Stimulated activated CD8-positive, alpha-beta memory T cell treated with anti-CD3 and anti-CD28 coated beads, Interleukin-7, amount 100 ng/mL, for 48 hours (primary cell): ENCODE measurements around the gene ST8SIA4.

Experiments used
- DNase-seq, 2 donors: peaks; one replicate each; pipeline ENCODE4 v3.0.0-alpha.2; 2020; ENCODE audit warnings: low read depth in 1 of 2; ENCODE audit errors: extremely low read depth in 1 of 2

ST8SIA4 gene

GRCh38 chr5:100832252-100833230 is 70.5 kb downstream of the ST8SIA4 start:
- no peak for DNase-seq

GRCh38 chr5:100828898-100829356 is 74.2 kb downstream of the ST8SIA4 start:
- no peak for DNase-seq

- no peak for DNase-seq
Measured at GRCh38 chr5:100828071-100828897, 74.8 kb downstream of the ST8SIA4 start.

DNA sequence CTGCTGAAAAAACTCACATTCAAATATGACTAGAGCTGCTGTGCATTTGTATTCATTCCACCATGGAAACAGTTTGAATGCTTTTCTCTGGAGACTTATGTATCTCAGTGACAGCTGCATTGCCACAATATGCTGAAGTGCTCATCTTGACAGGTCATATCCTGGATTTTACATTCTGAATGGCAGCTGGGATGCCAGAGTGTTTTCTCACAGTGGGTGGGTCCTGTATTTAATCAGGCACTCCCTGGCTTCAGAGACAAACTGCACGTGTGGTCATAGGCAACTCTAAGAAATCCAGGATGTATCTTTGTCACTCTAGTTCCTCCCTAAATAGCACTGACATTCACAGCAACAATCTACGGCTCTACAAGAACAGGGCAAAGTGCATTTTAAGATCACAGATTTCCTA is 75.6 kb downstream of the ST8SIA4 start:
- no peak for DNase-seq

- no peak for DNase-seq
Measured at GRCh38 chr5:100826133-100826532, 76.9 kb downstream of the ST8SIA4 start.

DNA sequence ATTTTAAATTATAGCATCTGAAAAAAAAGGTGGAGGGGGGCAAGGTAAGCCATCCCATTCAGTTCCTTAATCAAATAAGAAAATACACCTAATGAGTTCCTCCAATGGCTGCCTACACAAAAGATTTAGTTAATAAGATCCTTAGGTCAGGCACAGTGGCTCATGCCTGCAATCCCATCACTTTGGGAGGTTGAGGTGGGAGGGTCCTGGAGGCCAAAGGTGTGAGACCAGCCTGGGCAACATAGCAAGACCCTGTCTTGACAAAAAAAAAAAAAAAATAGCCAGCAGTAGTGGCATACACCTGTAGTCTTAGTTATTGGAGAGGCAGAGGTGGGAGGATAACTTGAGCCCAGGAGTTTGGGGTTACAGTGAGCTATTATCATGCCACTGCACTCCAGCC is 78.4 kb downstream of the ST8SIA4 start:
- DNase-seq = no peak

DNA sequence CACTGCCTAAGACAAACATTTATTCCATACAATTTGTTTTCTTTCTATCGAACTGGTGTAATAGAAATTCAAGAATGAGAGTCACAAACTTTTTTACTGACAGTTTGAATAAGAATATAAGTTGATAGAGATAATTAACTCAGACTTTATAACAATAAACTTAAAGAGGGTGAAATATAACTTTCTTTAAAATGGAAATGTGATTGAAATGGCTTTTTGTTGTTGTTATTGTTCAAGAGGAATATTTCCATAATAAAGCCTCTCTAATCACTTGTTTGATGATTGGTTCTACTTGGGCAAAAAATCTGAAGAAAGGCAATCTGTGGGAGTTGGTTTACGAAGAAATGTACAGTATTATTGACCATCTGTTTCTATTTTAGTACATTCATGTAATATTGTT is 79.3 kb downstream of the ST8SIA4 start:
- no peak for DNase-seq

DNA sequence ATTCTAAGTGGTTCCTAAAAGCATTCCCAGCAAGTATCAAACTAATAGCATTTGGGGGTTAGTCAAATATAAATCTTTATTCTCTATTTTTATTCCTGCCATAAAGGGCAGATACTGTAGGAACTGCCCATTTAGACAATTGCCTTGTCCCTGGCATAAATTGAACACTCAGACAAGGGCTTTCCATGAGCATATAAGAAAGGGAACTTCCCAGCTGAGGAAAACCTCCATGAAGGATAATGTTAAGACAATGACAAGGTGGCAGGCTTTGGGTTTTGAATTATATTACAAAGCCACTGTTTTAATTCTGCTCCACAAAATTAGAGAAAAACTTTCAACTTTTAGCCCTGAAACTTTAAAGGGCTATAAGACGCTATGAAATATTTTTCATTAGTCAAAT is 81.3 kb downstream of the ST8SIA4 start:
- no peak for DNase-seq

DNA sequence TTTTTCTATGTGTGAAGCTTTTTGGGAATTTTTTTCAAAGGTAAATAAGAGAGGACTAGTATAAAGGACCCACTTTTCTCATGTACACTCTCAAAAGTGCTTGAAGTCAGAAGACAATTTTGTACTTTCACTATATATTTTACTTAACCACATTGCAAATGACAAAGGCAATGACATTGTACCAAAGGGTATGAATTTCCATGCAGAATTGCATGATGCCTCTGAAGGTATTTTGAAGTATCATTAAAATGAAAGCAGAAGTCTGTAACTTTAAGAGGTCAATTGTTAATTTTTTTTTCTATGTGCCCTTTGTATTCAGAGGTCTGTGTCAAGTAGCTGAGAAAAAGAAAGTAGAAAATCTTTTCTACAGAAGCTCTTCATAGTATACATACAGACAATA is 84.7 kb downstream of the ST8SIA4 start:
- DNase-seq = no peak

DNA sequence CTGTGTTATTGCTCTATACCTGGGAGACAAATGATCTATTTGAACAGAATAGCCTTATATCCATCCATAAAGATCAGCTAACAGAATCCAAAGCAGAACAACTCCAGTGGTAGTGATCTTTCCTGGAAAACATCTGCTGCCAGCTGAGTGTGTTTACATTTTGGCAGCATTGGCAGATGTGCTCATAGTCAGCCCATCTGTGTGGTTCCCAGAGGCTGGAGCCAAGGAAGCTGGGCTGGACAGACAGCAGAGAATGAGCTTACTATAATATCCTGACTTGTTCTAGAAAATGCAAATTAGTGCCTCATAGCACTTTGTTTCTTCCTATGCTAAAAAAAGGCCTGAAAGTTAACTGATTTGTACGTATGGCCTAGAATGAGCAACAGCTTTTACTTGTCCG is 99.7 kb downstream of the ST8SIA4 start:
- DNase-seq = no peak

DNA sequence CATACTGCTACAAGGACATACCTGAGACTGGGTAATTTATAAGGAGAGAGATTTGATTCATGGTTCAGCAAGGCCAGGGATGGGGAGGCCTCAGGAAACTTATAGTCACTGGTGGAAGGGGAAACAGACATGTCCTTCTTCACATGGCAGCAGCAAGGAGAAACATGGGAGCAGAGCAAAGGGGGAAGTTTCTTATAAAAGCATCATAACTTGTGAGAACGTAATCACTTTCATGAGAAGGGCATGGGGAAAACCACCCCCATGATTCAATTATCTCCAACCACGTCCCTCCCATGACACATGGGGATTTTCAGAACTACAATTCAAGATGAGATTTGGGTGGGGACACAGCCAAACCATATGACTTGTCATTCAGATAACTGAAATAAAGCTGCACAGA is 100.9 kb downstream of the ST8SIA4 start:
- DNase-seq = no peak

GRCh38 chr5:100800562-100800961 is 102.5 kb downstream of the ST8SIA4 start:
- no peak for DNase-seq

DNA sequence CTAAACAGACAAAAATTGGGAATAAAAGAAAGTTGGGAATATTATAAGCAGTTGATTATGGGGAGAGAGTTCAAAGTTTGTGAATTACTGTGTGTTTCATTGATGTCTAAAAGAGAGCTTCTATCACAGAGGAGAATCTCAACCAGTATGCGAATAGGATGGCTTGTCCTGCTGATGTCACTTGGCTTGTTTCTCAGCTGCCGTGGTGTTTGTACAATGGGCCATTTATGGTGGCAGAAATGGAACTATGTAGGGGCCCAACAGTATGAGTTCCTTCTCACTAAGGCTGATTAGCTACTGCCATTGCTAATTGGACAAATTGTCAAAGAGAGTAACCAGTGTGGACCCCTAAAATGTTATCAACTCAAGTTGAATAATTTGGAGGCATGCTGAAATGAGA is 103.9 kb downstream of the ST8SIA4 start:
- no peak for DNase-seq

- no peak for DNase-seq
Measured at GRCh38 chr5:100797861-100798260, 105.2 kb downstream of the ST8SIA4 start.

DNA sequence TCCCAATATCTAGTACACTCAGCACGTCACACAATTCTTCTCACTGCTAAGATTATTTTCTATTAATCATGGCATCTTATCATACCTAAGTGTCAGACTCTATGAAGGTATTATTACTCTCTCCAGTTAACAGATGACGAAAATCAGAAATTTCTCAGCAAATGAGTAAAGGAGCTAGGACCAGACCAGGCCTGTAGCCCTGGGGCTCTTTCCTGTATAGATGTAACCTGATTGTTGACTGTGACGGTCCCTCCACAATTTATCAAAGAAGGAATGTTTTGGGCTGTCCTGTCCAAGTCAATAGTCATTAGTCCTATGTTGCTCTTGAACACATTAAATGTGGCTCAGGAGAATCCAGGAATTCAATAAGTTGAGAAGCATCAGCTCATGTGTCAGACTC is 106.2 kb downstream of the ST8SIA4 start:
- no peak for DNase-seq

- no peak for DNase-seq
Measured at GRCh38 chr5:100794844-100795243, 108.2 kb downstream of the ST8SIA4 start.

GRCh38 chr5:100794218-100794617 is 108.9 kb downstream of the ST8SIA4 start:
- DNase-seq = no peak

DNA sequence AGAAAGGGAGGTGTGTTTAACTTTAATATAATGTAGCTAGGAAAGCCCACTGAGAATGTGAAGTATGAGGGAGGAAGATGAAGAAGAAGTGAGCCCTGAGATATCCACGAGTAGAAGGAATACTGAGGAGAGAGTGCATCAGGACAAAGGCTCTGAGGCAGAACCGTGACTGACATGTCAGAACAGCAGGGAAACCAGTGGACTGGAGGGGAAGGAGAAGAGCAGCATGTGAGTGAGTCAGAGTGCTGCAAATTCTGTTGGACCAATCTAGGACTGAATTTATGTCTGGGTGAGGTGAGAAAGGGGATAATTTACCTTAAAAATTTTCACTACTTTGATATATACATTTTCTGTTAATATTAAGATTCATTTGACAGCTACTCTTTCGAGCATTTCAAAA is 110.3 kb downstream of the ST8SIA4 start:
- no peak for DNase-seq

DNA sequence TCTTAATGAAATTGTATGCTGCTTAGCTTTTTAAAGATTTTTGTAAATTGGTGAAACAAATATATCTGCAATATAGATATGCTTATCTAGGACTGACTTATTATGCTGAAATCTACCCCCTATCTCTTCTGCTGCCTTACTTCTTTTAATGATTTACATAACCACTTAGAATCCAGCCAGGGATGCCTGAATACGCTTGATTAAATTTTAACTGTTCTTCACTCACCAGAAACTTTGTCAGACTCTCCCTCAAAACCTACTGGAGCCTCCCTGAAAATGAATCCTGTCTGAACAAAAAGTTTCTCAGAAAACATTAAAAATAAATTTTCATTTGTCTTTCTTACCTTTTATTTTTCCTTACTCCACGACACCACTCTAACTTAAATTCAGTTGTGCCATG is 111.7 kb downstream of the ST8SIA4 start:
- no peak for DNase-seq

DNA sequence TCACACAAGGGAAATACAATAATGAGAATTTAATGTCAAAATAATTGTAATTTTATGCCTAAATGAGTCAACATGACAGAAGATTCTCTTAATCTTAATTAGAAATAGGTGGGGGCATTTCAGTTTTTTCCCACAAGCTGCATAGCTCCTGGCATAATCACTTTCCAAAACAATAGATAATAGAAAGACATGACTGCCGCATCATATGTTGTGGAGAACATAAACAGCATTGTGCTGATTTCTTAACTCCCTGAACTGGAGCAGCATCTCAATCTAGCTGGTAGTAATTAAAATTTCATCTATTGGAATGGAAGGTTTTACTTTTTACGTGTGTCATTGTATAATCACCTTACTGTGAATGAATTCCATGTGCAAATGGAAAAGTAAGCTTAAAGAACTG is 112.1 kb downstream of the ST8SIA4 start:
- no peak for DNase-seq

DNA sequence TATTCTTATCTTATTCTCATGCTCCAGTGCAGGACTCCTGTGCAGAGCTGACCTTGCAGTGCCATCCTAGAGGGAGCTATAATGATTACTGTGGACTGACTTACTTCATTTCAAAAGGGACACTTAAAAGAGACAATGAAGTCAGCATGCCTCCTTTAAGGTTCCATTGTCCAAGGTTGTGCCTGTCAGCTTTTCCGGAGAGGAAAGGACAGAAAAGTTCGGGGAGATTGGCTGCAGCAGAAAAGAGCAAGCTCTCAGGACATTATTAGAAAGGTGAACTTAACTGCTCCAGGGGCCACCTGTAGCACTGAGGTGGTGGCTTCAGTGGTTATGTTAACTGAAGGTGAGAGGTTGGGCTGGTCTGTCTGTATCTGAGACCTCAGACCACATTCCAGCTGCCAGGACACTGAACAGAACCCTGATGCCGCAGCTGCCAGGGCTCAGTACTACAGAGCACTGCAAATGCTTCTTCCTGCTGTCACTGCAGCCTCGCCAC is 112.9 kb downstream of the ST8SIA4 start:
- no peak for DNase-seq

GRCh38 chr5:100789694-100790093 is 113.4 kb downstream of the ST8SIA4 start:
- DNase-seq = no peak
